H1 (cell line): ENCODE results near the gene GMPR2. TPM values are rescaled to one million over a fixed set of nuclear protein-coding genes. Genes with fewer than 3 reads are reported as not detected.

Experiments used
- CTCF ChIA-PET: fragments of 300-600 bp; sonication (Branson Sonifier 250); formaldehyde crosslinking; loops from one replicate; lab custom pipeline; 2021; ENCODE audit not compliant: partially characterized antibody; lab: Charles Lee
- POLR2A ChIA-PET: fragments of 300-600 bp; sonication (Branson Sonifier 250); formaldehyde crosslinking; loops from one replicate; lab custom pipeline; 2021; ENCODE audit warnings: inconsistent platforms; ENCODE audit not compliant: partially characterized antibody; lab: Charles Lee
- DNase-seq, 2 experiments: peaks; one replicate each; pipeline versions ENCODE4 v3.0.0 to v3.0.0-alpha.2; 2010 to 2022; ENCODE audit warnings: low spot score in 2 of 2, low read depth in 1 of 2, mixed read lengths in 1 of 2
- FAIRE-seq: peaks from 2 replicates; lab custom pipeline; 2011; peaks lifted over from hg19 to GRCh38; lab: Jason Lieb, UNC
- H2AFZ ChIP-seq: 2 replicates; pipeline ENCODE4 v1.8.1; 2012; ENCODE audit warnings: low read length, inconsistent platforms
- H2AK5ac ChIP-seq: 2 replicates; pipeline ENCODE4 v1.6.1; 2013; ENCODE audit warnings: low read depth, low read length
- H2BK120ac ChIP-seq: replicated peaks from 2 replicates; pipeline ENCODE3; 2013; ENCODE audit warnings: low read depth, low read length, inconsistent platforms
- H2BK12ac ChIP-seq: 2 replicates; pipeline ENCODE4 v1.6.1; 2013; ENCODE audit warnings: low read depth, low read length
- H2BK15ac ChIP-seq: 2 replicates; pipeline ENCODE4 v1.6.1; 2013; ENCODE audit warnings: low read length
- H2BK20ac ChIP-seq: 2 replicates; pipeline ENCODE4 v1.6.1; 2013; ENCODE audit warnings: low read length
- H2BK5ac ChIP-seq: 2 replicates; pipeline ENCODE4 v1.6.1; 2013; ENCODE audit warnings: low read depth, low read length
- H3K14ac ChIP-seq: 2 replicates; pipeline ENCODE4 v1.6.1; 2013; ENCODE audit warnings: inconsistent platforms; ENCODE audit not compliant: insufficient read length
- H3K18ac ChIP-seq: 2 replicates; pipeline ENCODE4 v1.6.1; 2013; ENCODE audit warnings: low read length; ENCODE audit errors: extremely low read depth
- H3K23ac ChIP-seq: 2 replicates; pipeline ENCODE4 v1.6.1; 2013; ENCODE audit warnings: inconsistent platforms; ENCODE audit not compliant: insufficient read length
- H3K23me2 ChIP-seq: 2 replicates; pipeline ENCODE4 v1.6.1; 2013; ENCODE audit warnings: low read depth, low read length
- H3K27ac ChIP-seq: 2 replicates; pipeline ENCODE4 v1.6.1; 2011; ENCODE audit warnings: low read depth, low read length, inconsistent platforms
- H3K27me3 ChIP-seq, 4 experiments: replicated peaks in 1 of 4; 1 replicate in 1 of 4; 2 replicates in 3 of 4; pipeline versions ENCODE4 v1.6.1 to v1.8.1; 2011 to 2013; ENCODE audit warnings: low read length in 3 of 4, mild to moderate bottlenecking in 3 of 4, inconsistent platforms in 2 of 4, mixed read lengths in 2 of 4, moderate library complexity in 1 of 4; ENCODE audit not compliant: control insufficient read depth in 3 of 4, insufficient read depth in 3 of 4; ENCODE audit errors: extremely low read depth in 1 of 4
- H3K36me3 ChIP-seq, 4 experiments: 2 replicates each; pipeline versions ENCODE4 v1.6.1 to v1.8.1; 2011 to 2013; ENCODE audit warnings: mild to moderate bottlenecking in 4 of 4, low read length in 3 of 4, moderate library complexity in 2 of 4, control low read depth in 1 of 4, inconsistent platforms in 1 of 4; ENCODE audit not compliant: insufficient read depth in 4 of 4, control insufficient read depth in 2 of 4
- H3K4ac ChIP-seq: replicated peaks from 2 replicates; pipeline ENCODE3; 2013; ENCODE audit warnings: low read length, low read depth, mixed read lengths, inconsistent platforms; ENCODE audit not compliant: insufficient read length
- H3K4me1 ChIP-seq, 4 experiments: replicated peaks in 1 of 4; 1 replicate in 1 of 4; 2 replicates in 3 of 4; pipeline versions ENCODE4 v1.6.1 to v1.8.1; 2011 to 2013; ENCODE audit warnings: low read length in 3 of 4, inconsistent platforms in 2 of 4, mixed read lengths in 1 of 4; ENCODE audit not compliant: insufficient read depth in 4 of 4, control insufficient read depth in 3 of 4
- H3K4me2 ChIP-seq, 2 experiments: 2 replicates each; pipeline versions ENCODE4 v1.6.1 to v1.8.1; 2011 to 2013; ENCODE audit warnings: low read depth in 2 of 2, low read length in 2 of 2, control low read depth in 1 of 2, inconsistent platforms in 1 of 2, mild to moderate bottlenecking in 1 of 2; ENCODE audit not compliant: insufficient read depth in 1 of 2
- H3K4me3 ChIP-seq, 4 experiments: fragments of 200-600, 300-600 bp in 1 of 4; sonication (generic), shearing (Covaris generic), sonication (Bioruptor Twin) in 1 of 4; 2 replicates each; pipeline versions ENCODE4 v1.5.1 to v1.8.1; 2011 to 2016; ENCODE audit warnings: low read length in 4 of 4, low read depth in 3 of 4, control low read depth in 2 of 4, inconsistent platforms in 2 of 4, mild to moderate bottlenecking in 2 of 4, mixed read lengths in 1 of 4, moderate library complexity in 1 of 4; ENCODE audit not compliant: insufficient read depth in 2 of 4; ENCODE audit errors: extremely low read depth in 1 of 4
- H3K56ac ChIP-seq: replicated peaks from 2 replicates; pipeline ENCODE3; 2013; ENCODE audit warnings: low read depth, mild to moderate bottlenecking, mixed read lengths, low read length, inconsistent platforms; ENCODE audit not compliant: insufficient read length
- H3K79me1 ChIP-seq: 2 replicates; pipeline ENCODE4 v1.6.1; 2013; ENCODE audit warnings: low read depth, low read length, control low read depth
- H3K79me2 ChIP-seq, 2 experiments: 2 replicates each; pipeline versions ENCODE4 v1.6.1 to v1.8.1; 2012 to 2013; ENCODE audit warnings: low read length in 2 of 2, mild to moderate bottlenecking in 2 of 2, inconsistent platforms in 1 of 2; ENCODE audit not compliant: insufficient read depth in 2 of 2, control insufficient read depth in 1 of 2
- H3K9ac ChIP-seq, 4 experiments: replicated peaks in 1 of 4; 1 replicate in 1 of 4; 2 replicates in 3 of 4; pipeline versions ENCODE4 v1.6.1 to v1.8.1; 2011 to 2013; ENCODE audit warnings: low read depth in 3 of 4, low read length in 3 of 4, control low read depth in 2 of 4, mild to moderate bottlenecking in 2 of 4, moderate library complexity in 2 of 4, inconsistent platforms in 1 of 4; ENCODE audit errors: extremely low read depth in 1 of 4
- H3K9me3 ChIP-seq, 2 experiments: 2 replicates each; pipeline versions ENCODE4 v1.6.1 to v1.8.1; 2012 to 2013; ENCODE audit warnings: mild to moderate bottlenecking in 2 of 2, moderate library complexity in 2 of 2, control low read depth in 1 of 2, inconsistent platforms in 1 of 2, low read depth in 1 of 2, low read length in 1 of 2, mixed read lengths in 1 of 2; ENCODE audit not compliant: insufficient read depth in 2 of 2
- H4K20me1 ChIP-seq, 2 experiments: replicated peaks in 1 of 2; 2 replicates each; pipeline versions ENCODE3 to v1.8.1; 2011 to 2013; ENCODE audit warnings: inconsistent platforms in 2 of 2, low read length in 2 of 2, mild to moderate bottlenecking in 1 of 2; ENCODE audit not compliant: insufficient read depth in 2 of 2, control insufficient read depth in 1 of 2
- H4K5ac ChIP-seq: 2 replicates; pipeline ENCODE4 v1.6.1; 2013; ENCODE audit warnings: low read length, low read depth, mixed read lengths, inconsistent platforms; ENCODE audit not compliant: insufficient read length
- H4K8ac ChIP-seq: 2 replicates; pipeline ENCODE4 v1.8.0; 2013; ENCODE audit warnings: mild to moderate bottlenecking, moderate library complexity, low read length, inconsistent platforms; ENCODE audit not compliant: insufficient read depth; ENCODE audit errors: extremely low read depth
- H4K91ac ChIP-seq: replicated peaks from 2 replicates; pipeline ENCODE3; 2013; ENCODE audit warnings: low read length, mixed read lengths, inconsistent platforms; ENCODE audit not compliant: insufficient read length
- CBX5 ChIP-seq: fragments of 300-800, 300-1000 bp; sonication (generic); IDR thresholded peaks from 2 replicates; pipeline ENCODE4 v1.7.1; 2016; ENCODE audit warnings: antibody characterized with exemption, low read length, low read depth
- EGR1 ChIP-seq: IDR thresholded peaks from 2 replicates; pipeline ENCODE4 v1.6.1; 2011; ENCODE audit warnings: low read depth, low read length, borderline replicate concordance
- EP300 ChIP-seq, 2 experiments: IDR thresholded peaks; 1 replicate in 1 of 2; 2 replicates in 1 of 2; pipeline ENCODE4 v1.6.1; 2011 to 2012; ENCODE audit warnings: low read depth in 2 of 2, low read length in 2 of 2, mild to moderate bottlenecking in 2 of 2, borderline replicate concordance in 1 of 2, inconsistent platforms in 1 of 2, moderate library complexity in 1 of 2
- JUND ChIP-seq: IDR thresholded peaks from 2 replicates; pipeline ENCODE4 v1.6.1; 2011; ENCODE audit warnings: mild to moderate bottlenecking, improper control_type of control experiment, low read length
- POLR2A ChIP-seq, 2 experiments: IDR thresholded peaks; 1 replicate in 1 of 2; 2 replicates in 1 of 2; pipeline ENCODE4 v1.6.1; 2011; ENCODE audit warnings: low read depth in 2 of 2, low read length in 2 of 2, mild to moderate bottlenecking in 2 of 2; ENCODE audit errors: control extremely low read depth in 1 of 2
- SIN3A ChIP-seq, 2 experiments: IDR thresholded peaks in 1 of 2; conservative IDR thresholded peaks in 1 of 2; 2 replicates each; pipeline ENCODE4 v1.6.1; 2011 to 2012; ENCODE audit warnings: low read length in 2 of 2, improper control_type of control experiment in 1 of 2, low read depth in 1 of 2, mild to moderate bottlenecking in 1 of 2
- SP1 ChIP-seq: IDR thresholded peaks from 2 replicates; pipeline ENCODE4 v1.6.1; 2011; ENCODE audit warnings: low read depth, low read length
- SP2 ChIP-seq: IDR thresholded peaks from 2 replicates; pipeline ENCODE4 v1.6.1; 2012; ENCODE audit warnings: mild to moderate bottlenecking, low read length, inconsistent platforms
- WGBS, 2 experiments: shearing (Covaris generic) in 1 of 2; methylation state at CpG; one replicate each; pipeline versions ENCODE4 v1.1.6 to v1.1.7; 2013 to 2015; ENCODE audit warnings: low lambda C conversion rate in 2 of 2, mixed read lengths in 2 of 2, inconsistent platforms in 1 of 2, low coverage in 1 of 2, missing lambda C conversion rate in 1 of 2; ENCODE audit not compliant: insufficient replicate concordance in 2 of 2, insufficient coverage in 1 of 2, insufficient read length in 1 of 2; ENCODE audit errors: extremely low coverage in 1 of 2, missing lambda C conversion rate in 1 of 2; 5-methylcytosine and 5-hydroxymethylcytosine counted together
- polyA plus RNA-seq, 7 experiments: library from polyadenylated mRNA; depleted of rRNA in 3 of 7; stranded (reverse) in 5 of 7; unstranded in 2 of 7; fragments of >200 nt in 5 of 7; fragments of 200-250 nt in 2 of 7; gene quantifications; 1 replicate in 5 of 7; 2 replicates in 1 of 7; 4 replicates in 1 of 7; pipeline versions ENCODE4 v1.2.1 to v1.2.3, GENCODE V29; 2011 to 2013; ENCODE audit warnings: missing spikeins in 2 of 7, mixed read lengths in 2 of 7
- total RNA-seq: library from RNA; stranded (reverse); fragmentation: NEBNext Ultra II Directional; extraction: Animal tissue kit (Norgen Biotek cat#: 25700); gene quantifications from 2 replicates; pipeline ENCODE4 v1.2.1, GENCODE V29; 2021
- TF ChIP-seq, protein P1 (sequence below): IDR thresholded peaks from 2 replicates; pipeline ENCODE4 v1.6.1; 2012; ENCODE audit warnings: low read length, inconsistent platforms

GMPR2 gene
- total and polyA plus RNA-seq, 2 of the 8 experiments (the other 6 are each of a cell fraction or from before 2014, with no cell fraction given): 61.6 to 85.3 TPM

DNA sequence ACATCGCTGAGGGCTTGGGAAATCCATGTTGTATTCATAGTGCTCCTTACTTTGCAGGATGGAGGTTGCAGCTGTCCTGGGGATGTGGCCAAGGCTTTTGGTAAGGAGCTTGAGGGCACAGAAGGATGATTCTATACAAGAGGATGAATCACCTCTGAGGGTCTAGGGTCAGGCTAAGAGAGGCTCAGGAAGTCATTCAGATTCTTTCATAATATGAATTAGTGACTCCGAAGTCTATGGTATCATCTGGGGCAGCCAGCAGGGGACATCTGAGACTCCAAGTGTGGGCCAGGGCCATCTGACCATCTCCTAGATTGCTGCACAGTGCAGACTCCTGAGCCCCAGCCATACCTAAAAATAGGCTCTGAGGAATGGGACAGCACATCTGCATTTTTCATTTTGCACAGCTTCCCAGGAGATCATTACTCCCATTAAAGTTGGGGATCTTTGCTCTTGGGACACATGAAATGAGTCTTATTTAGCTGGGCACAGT, 4.8 kb downstream of the GMPR2 start:
- TF ChIP-seq JUND (no peak), SP1 (no peak), CBX5 (no peak), SP2 (no peak), POLR2A (IDR thresholded peaks at IDR 0.05; ENCODE audit: control extremely low read depth in 1 of 2, low read depth in 2 of 2, low read length in 2 of 2) (no peak), EGR1 (no peak), EP300 (IDR thresholded peaks at IDR 0.05; ENCODE audit: borderline replicate concordance in 1 of 2, low read depth in 2 of 2, low read length in 2 of 2) (no peak), SIN3A (conservative IDR thresholded peaks at IDR 0.05 in 1 of 2, IDR thresholded peaks at IDR 0.05 in 1 of 2; ENCODE audit: low read depth in 1 of 2, low read length in 2 of 2) (no peak)
- TF ChIP-seq, protein P1, sequence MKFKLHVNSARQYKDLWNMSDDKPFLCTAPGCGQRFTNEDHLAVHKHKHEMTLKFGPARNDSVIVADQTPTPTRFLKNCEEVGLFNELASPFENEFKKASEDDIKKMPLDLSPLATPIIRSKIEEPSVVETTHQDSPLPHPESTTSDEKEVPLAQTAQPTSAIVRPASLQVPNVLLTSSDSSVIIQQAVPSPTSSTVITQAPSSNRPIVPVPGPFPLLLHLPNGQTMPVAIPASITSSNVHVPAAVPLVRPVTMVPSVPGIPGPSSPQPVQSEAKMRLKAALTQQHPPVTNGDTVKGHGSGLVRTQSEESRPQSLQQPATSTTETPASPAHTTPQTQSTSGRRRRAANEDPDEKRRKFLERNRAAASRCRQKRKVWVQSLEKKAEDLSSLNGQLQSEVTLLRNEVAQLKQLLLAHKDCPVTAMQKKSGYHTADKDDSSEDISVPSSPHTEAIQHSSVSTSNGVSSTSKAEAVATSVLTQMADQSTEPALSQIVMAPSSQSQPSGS: no peak
- no peak overlapping the region for H3K4ac ChIP-seq
- no peak overlapping the region for H3K27ac ChIP-seq
- no peak overlapping the region for H3K56ac ChIP-seq
- no peak overlapping the region for H2BK15ac ChIP-seq
- H2BK20ac ChIP-seq: no peak overlapping the region
- H2BK12ac ChIP-seq: no peak overlapping the region
- no peak overlapping the region for H2BK120ac ChIP-seq
- H2AFZ ChIP-seq: no peak overlapping the region
- H3K23me2 ChIP-seq: peaks cover 12% of the 10 kb centered on the region
- FAIRE-seq: no peak
- H3K18ac ChIP-seq: no peak overlapping the region
- H3K79me1 ChIP-seq: no peaks in the 10 kb centered on the region; the same call in none of the 2 replicates
- no peak overlapping the region for H3K9ac ChIP-seq
- H4K5ac ChIP-seq: no peak overlapping the region
- H2BK5ac ChIP-seq: no peak overlapping the region
- H3K9me3 ChIP-seq: no peaks in the 10 kb centered on the region
- no peak overlapping the region for H3K4me3 ChIP-seq
- peaks cover 0 to 11% (median 4%) of the 10 kb centered on the region in 4 experiments; a peak in 5 of 7 replicates for H3K4me1 ChIP-seq
- H3K4me2 ChIP-seq: no peak overlapping the region
- no peak overlapping the region for H4K91ac ChIP-seq
- peaks cover 19 to 58% (median 48%) of the 10 kb centered on the region in 4 experiments for H3K36me3 ChIP-seq
- peaks cover 3 to 16% of the 10 kb centered on the region in 2 experiments for H4K20me1 ChIP-seq
- no peaks in the 10 kb centered on the region; a peak in 1 of 7 replicates for H3K27me3 ChIP-seq
- WGBS, 2 experiments: 88% methylated on average over 2 of the region's 2 CpGs; no CpG with 5 or more reads in 1 of the 2 experiments
- no peak for DNase-seq
- H2AK5ac ChIP-seq: no peak overlapping the region
- ChIA-PET CTCF (interaction anchor here (1.1 to 2.5 kb wide), 6 partner anchors 14 to 100 kb away, joined by 5 to 10 read pairs (median 6); partner anchors contain the start of genes CIDEB and MDP1), POLR2A (interaction anchor here (0.8 to 5.1 kb wide), 10 partner anchors 9 to 108 kb away, joined by 3 to 19 read pairs (median 3); partner anchors contain the start of genes CHMP4A and MDP1)
- peaks cover 0 to 14% of the 10 kb centered on the region in 2 experiments; a peak in 3 of 4 replicates for H3K79me2 ChIP-seq
- H3K23ac ChIP-seq: no peak overlapping the region
- H3K14ac ChIP-seq: no peak overlapping the region
- H4K8ac ChIP-seq: no peak overlapping the region
